Parathyroid adenoma (tissue), 2 donors: Measurements from ENCODE around the gene RASSF4.
A peak's percentile ranks its signal among the peaks of the same experiment; 100 is the strongest.

Experiments
- H2AFZ ChIP-seq: fragments of 300-600 bp; sonication (generic); one replicate; pipeline ENCODE4 v1.7.0; 2017; ENCODE audit warnings: antibody characterized with exemption, mild to moderate bottlenecking
- H3K27ac ChIP-seq: fragments of 300-600 bp; sonication (generic); one replicate; pipeline ENCODE4 v1.7.0; 2017
- H3K27me3 ChIP-seq: fragments of 300-600 bp; sonication (generic); one replicate; pipeline ENCODE4 v1.7.0; 2017; ENCODE audit warnings: low read length; ENCODE audit not compliant: control insufficient read depth, insufficient read depth
- H3K36me3 ChIP-seq: fragments of 300-600 bp; sonication (generic); one replicate; pipeline ENCODE4 v1.7.0; 2017; ENCODE audit warnings: low read length; ENCODE audit not compliant: control insufficient read depth, insufficient read depth
- H3K4me1 ChIP-seq: fragments of 300-600 bp; sonication (generic); one replicate; pipeline ENCODE4 v1.7.0; 2017; ENCODE audit warnings: control low read depth
- H3K4me2 ChIP-seq: fragments of 300-600 bp; sonication (generic); one replicate; pipeline ENCODE4 v1.7.0; 2017; ENCODE audit warnings: low read length
- H3K4me3 ChIP-seq: fragments of 300-600 bp; sonication (generic); one replicate; pipeline ENCODE4 v1.7.0; 2017; ENCODE audit warnings: low read depth, low read length
- H3K79me2 ChIP-seq: fragments of 300-600 bp; sonication (generic); one replicate; pipeline ENCODE4 v1.7.0; 2017; ENCODE audit warnings: control low read depth
- H3K9ac ChIP-seq: fragments of 300-600 bp; sonication (generic); one replicate; pipeline ENCODE4 v1.7.0; 2017; ENCODE audit warnings: mild to moderate bottlenecking
- H3K9me3 ChIP-seq: fragments of 300-600 bp; sonication (generic); one replicate; pipeline ENCODE4 v1.7.0; 2017; ENCODE audit warnings: low read length; ENCODE audit not compliant: control insufficient read depth
- TF ChIP-seq, protein P1 (sequence below): fragments of 300-600 bp; sonication (generic); IDR thresholded peaks from one replicate; pipeline ENCODE4 v1.7.0; 2017; ENCODE audit warnings: antibody characterized with exemption, mild to moderate bottlenecking
- donor health status: primary hyperparathyroidism.

RASSF4 gene

GRCh38 chr10:44923611-44924010 is 36.0 kb upstream of the RASSF4 start:
- H3K4me2 ChIP-seq: no peak overlapping the region
- no peak overlapping the region for H3K27ac ChIP-seq
- H3K79me2 ChIP-seq: no peaks in the 10 kb centered on the region
- no peak overlapping the region for H3K4me3 ChIP-seq
- H2AFZ ChIP-seq: no peak overlapping the region
- no peaks in the 10 kb centered on the region for H3K36me3 ChIP-seq
- no peak overlapping the region for H3K9ac ChIP-seq
- H3K27me3 ChIP-seq: no peaks in the 10 kb centered on the region
- no peaks in the 10 kb centered on the region for H3K9me3 ChIP-seq
- H3K4me1 ChIP-seq: no peaks in the 10 kb centered on the region
- TF ChIP-seq, protein P1, sequence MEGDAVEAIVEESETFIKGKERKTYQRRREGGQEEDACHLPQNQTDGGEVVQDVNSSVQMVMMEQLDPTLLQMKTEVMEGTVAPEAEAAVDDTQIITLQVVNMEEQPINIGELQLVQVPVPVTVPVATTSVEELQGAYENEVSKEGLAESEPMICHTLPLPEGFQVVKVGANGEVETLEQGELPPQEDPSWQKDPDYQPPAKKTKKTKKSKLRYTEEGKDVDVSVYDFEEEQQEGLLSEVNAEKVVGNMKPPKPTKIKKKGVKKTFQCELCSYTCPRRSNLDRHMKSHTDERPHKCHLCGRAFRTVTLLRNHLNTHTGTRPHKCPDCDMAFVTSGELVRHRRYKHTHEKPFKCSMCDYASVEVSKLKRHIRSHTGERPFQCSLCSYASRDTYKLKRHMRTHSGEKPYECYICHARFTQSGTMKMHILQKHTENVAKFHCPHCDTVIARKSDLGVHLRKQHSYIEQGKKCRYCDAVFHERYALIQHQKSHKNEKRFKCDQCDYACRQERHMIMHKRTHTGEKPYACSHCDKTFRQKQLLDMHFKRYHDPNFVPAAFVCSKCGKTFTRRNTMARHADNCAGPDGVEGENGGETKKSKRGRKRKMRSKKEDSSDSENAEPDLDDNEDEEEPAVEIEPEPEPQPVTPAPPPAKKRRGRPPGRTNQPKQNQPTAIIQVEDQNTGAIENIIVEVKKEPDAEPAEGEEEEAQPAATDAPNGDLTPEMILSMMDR: no peak

DNA sequence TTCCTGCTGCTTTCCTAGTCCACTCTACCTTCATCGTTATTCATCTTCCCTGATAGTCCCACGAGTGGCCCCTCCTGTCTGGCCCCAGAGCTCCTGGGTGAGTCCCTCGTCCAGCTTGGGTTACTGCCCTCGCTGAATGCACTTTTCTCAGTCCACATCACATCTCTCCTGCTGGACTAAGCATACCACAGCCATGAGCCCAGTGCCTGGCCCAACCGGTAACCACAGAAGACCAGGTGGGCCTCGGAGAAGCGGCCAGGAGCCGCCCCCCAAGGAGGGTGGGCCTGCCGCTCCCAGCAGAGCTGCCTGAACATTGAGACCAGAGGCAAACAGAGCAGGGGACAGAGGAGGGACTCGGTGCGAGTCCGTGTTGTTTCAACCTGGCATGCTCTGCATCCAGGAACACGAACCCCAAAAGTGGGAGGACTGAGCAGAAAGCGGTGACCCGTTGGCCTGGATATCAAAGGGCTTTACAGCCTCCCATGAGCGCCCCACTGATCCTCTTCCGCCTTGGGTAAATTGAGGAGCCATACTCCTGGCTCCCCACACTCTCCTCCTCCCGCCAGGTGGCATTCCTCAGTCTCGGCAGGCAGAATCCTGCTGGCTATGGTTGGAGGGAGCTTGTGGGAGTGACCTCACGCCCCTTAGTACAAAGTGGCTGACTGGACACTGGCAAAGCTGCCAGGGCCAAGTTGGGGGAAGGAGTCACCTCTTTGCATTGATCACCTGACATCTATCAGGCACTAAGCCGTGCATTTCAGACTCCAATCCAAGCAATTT is 35.2 kb upstream of the RASSF4 start:
- Histone ChIP-seq H3K79me2 (no peaks in the 10 kb centered on the region), H3K4me1 (no peaks in the 10 kb centered on the region), H2AFZ (no peak overlapping the region), H3K27ac (no peak overlapping the region), H3K9me3 (no peaks in the 10 kb centered on the region), H3K36me3 (no peaks in the 10 kb centered on the region), H3K9ac (no peak overlapping the region), H3K27me3 (no peaks in the 10 kb centered on the region), H3K4me2 (no peak overlapping the region), H3K4me3 (no peak overlapping the region)
- TF ChIP-seq, protein P1: no peak

DNA sequence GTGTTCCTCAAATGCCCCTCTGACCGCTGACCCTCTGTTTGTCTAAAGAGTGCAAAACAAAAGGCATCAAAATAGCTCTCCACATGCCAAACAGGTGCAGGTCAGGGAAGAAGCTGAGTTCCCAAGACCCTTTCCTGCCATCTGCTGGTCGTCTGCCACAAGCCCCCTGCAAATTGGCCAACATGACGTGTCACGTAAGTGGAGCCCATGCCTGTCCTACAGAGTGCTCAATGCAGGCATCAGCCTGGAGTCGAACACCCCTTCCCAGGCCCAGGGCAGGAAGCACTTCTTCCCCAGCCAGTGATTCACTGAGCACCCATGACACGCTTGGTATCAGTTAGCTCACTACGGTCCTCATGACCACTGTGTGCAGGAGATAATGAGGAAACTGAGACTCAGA is 34.4 kb upstream of the RASSF4 start:
- Histone ChIP-seq H3K27me3 (no peaks in the 10 kb centered on the region), H3K27ac (no peak overlapping the region), H3K4me1 (no peaks in the 10 kb centered on the region), H3K36me3 (no peaks in the 10 kb centered on the region), H2AFZ (no peak overlapping the region), H3K79me2 (no peaks in the 10 kb centered on the region), H3K4me2 (no peak overlapping the region), H3K4me3 (no peak overlapping the region), H3K9ac (no peak overlapping the region), H3K9me3 (no peaks in the 10 kb centered on the region)
- TF ChIP-seq, protein P1: peak; percentile 16

DNA sequence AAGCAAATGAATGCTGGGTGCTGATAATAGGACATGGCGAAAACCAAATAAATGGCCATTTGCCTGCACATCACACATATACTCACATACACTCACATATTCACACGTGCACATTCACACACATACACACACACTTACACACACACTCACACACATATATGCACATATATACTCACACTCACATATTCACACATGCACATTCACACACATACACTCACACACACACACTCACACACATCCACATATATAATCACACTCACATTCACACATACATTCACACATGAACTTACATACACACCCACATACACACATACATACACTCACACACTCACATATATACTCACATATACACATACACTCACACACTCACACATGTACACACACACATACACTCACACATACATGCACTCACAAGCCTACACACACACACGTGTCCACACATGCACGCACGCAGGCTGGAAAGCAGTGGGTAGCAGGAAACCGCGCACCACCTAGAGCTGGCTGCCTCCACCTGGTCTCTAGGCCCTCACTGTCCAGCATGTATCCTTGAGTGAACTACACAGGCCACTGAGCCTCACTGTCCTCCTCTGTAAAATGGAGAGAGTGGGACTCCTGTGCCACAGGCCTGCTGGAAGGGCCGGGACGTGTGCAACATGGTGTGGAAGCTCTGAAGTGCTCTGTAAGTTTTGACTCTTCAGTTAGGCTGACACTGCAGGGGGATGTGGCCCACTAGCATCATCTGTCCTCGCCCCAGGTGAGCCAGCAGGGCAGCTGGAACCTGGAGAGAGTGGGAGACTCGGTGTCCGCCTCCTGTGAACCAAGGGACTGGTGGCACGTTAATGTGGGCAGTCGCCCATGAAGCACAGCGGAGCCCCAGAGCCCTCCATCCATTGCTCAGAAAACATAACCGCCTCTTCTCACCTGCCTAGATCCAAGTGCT is 33.5 kb upstream of the RASSF4 start:
- Histone ChIP-seq H2AFZ (no peak overlapping the region), H3K27ac (no peak overlapping the region), H3K4me2 (no peak overlapping the region), H3K36me3 (no peaks in the 10 kb centered on the region), H3K4me1 (no peaks in the 10 kb centered on the region), H3K9ac (no peak overlapping the region), H3K9me3 (no peaks in the 10 kb centered on the region), H3K4me3 (no peak overlapping the region), H3K27me3 (no peaks in the 10 kb centered on the region), H3K79me2 (no peaks in the 10 kb centered on the region)
- TF ChIP-seq, protein P1: no peak
